Activated T-cell treated with anti-CD3 and anti-CD28 coated beads, Interleukin-2, amount 50 U/mL, for 72 hours (primary cell): ENCODE results near the gene CALML6. TPM values are rescaled to one million over a fixed set of nuclear protein-coding genes. Genes with fewer than 3 reads are reported as not detected.

Experiments used
- ATAC-seq, 2 donors: fragments of 150-1000 bp; cut with Tn5 transposase; replicated peaks in 1 of 2; 2 replicates each; pipeline ENCODE4 v1.10.0; 2021; ENCODE audit warnings: moderate library complexity in 2 of 2, mild to moderate bottlenecking in 1 of 2
- DNase-seq, 2 donors: peaks; one replicate each; pipeline ENCODE4 v3.0.0; 2021 to 2022; ENCODE audit warnings: mixed read lengths in 1 of 2
- H3K27ac Mint-ChIP-seq: one replicate; pipeline ENCODE4 v1.8.0; 2022; ENCODE audit warnings: mild to moderate bottlenecking, moderate library complexity, mixed read lengths
- H3K27me3 Mint-ChIP-seq: one replicate; pipeline ENCODE4 v1.8.0; 2022; ENCODE audit warnings: low read depth, mixed read lengths
- H3K36me3 Mint-ChIP-seq, 2 donors: one replicate each; pipeline ENCODE4 v1.8.0; 2022; ENCODE audit warnings: mixed read lengths in 2 of 2, mild to moderate bottlenecking in 1 of 2; ENCODE audit not compliant: insufficient read depth in 2 of 2
- H3K4me1 Mint-ChIP-seq: one replicate; pipeline ENCODE4 v1.8.0; 2022; ENCODE audit warnings: low read depth, mixed read lengths
- H3K4me3 Mint-ChIP-seq, 2 donors: one replicate each; pipeline ENCODE4 v1.8.0; 2022; ENCODE audit warnings: mild to moderate bottlenecking in 2 of 2, mixed read lengths in 2 of 2, moderate library complexity in 2 of 2
- H3K9me3 Mint-ChIP-seq, 2 donors: one replicate each; pipeline ENCODE4 v1.8.0; 2022; ENCODE audit warnings: mixed read lengths in 2 of 2
- total RNA-seq, 2 donors: library from RNA; stranded (reverse); gene quantifications; one replicate each; pipeline ENCODE4 v1.2.3, GENCODE V29; 2022

The CALML6 gene
- total RNA-seq, 2 donors from 2014 or later = 1.8 TPM

DNA sequence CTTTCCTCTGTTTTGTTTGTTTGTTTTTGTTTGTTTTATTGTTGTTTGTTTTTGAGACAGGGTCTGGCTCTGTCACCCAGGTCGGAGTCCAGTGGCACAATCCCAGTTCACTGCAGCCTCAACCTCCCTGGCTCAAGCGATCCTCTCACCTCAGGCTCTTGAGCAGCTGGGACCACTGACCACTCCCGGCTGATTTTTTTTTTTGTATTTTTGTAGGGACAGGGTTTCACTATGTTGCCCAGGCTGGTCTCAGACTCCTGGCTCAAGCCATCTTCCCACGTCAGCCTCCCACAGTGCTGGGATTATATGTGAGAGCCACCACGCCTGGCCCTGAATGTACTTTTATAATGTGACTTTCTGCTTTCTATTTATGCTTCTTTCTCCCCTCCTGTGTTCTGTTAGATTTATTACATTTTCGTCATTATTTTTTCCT is 5.0 kb upstream of the CALML6 start:
- H3K27ac Mint-ChIP-seq = no peak overlapping the region
- ATAC-seq = no peak

DNA sequence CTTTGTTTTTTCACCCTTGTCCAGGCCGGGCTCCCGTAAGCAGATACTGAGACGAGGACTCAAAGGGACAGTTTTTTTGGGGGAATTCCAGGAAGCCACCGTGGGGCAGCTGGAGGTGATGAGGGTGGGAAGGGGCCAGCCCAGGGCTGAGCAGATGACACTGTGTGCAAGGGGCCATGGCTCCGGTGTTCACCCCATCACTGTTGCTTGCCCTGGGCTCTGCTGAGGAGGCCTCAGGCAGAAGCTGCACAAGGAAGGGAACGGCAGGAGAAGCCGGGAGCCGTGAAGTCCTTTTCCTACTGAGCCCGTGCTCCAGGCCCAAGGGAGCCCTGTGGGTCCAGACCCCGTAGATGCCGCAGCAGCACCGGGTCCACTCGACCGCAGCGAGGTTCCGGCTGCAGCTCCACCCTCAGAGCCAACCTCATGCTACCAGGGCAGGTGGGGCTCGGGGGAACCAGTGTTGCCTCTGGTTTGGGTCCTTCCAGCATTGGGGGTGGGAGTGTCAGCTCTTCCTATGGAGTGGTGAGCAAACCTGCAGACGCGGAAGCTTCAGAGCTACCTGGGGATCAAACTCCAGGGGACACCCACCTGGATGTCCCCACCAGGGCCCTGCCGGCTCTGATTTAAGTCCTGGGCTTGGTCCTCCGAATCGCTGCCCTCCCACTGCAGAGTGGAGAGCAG is 4.3 kb upstream of the CALML6 start:
- H3K4me1 Mint-ChIP-seq = peaks cover 23% of the 10 kb centered on the region
- DNase-seq (no peak), ATAC-seq (no peak)
- H3K27ac Mint-ChIP-seq = no peak overlapping the region
- peak overlapping the region; percentile 87 to 91 for H3K4me3 Mint-ChIP-seq
- H3K9me3 Mint-ChIP-seq = no peaks in the 10 kb centered on the region
- H3K36me3 Mint-ChIP-seq = no peaks in the 10 kb centered on the region
- H3K27me3 Mint-ChIP-seq = no peaks in the 10 kb centered on the region

More for the DNA sequence above, 5.0 kb upstream of the CALML6 start:
- no peak for DNase-seq
- no peaks in the 10 kb centered on the region for H3K36me3 Mint-ChIP-seq
- H3K9me3 Mint-ChIP-seq = no peaks in the 10 kb centered on the region
- H3K27me3 Mint-ChIP-seq = no peaks in the 10 kb centered on the region
- peak overlapping the region; percentile 87 to 91 for H3K4me3 Mint-ChIP-seq
- peaks cover 23% of the 10 kb centered on the region for H3K4me1 Mint-ChIP-seq

DNA sequence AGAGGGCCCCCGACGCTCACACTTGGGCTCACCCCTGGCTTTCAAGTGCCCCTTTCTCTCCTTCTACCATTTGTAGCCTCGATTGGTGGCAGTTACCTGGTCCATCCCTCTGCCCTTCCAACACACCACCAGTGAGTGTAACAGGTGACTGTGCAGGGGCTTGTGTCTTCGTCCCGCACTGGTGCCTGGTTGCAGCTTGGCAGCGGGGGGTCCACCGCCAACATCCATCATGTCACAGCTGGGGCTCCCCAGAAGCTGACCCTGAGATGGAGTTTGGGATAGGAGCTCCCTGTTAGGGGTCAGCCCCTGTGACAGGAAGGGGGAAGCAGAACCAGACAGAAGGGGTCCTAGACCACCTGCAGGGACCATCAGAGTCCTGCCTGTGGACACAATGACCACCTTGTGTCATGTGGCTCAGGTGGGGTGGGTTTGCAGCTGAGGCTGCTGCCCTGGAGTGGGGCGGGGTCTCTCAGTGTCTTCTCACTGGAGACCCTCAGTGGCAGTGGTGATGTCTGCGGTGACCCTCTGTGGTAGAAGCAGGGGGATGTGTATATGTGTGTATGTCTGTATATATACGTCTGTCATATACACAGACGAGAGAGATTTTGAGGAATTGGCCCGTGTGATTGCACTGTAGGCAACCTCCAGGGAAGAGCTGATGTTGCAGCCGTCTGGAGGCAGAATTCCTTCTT is 3.6 kb upstream of the CALML6 start:
- peaks cover 16% of the 10 kb centered on the region for H3K4me1 Mint-ChIP-seq
- peak overlapping the region in 1 of 2 donors; percentile 12 for H3K4me3 Mint-ChIP-seq
- no peak for DNase-seq
- no peaks in the 10 kb centered on the region for H3K9me3 Mint-ChIP-seq
- no peak overlapping the region for H3K27ac Mint-ChIP-seq
- ATAC-seq = no peak
- H3K36me3 Mint-ChIP-seq = no peaks in the 10 kb centered on the region
- no peaks in the 10 kb centered on the region for H3K27me3 Mint-ChIP-seq

DNA sequence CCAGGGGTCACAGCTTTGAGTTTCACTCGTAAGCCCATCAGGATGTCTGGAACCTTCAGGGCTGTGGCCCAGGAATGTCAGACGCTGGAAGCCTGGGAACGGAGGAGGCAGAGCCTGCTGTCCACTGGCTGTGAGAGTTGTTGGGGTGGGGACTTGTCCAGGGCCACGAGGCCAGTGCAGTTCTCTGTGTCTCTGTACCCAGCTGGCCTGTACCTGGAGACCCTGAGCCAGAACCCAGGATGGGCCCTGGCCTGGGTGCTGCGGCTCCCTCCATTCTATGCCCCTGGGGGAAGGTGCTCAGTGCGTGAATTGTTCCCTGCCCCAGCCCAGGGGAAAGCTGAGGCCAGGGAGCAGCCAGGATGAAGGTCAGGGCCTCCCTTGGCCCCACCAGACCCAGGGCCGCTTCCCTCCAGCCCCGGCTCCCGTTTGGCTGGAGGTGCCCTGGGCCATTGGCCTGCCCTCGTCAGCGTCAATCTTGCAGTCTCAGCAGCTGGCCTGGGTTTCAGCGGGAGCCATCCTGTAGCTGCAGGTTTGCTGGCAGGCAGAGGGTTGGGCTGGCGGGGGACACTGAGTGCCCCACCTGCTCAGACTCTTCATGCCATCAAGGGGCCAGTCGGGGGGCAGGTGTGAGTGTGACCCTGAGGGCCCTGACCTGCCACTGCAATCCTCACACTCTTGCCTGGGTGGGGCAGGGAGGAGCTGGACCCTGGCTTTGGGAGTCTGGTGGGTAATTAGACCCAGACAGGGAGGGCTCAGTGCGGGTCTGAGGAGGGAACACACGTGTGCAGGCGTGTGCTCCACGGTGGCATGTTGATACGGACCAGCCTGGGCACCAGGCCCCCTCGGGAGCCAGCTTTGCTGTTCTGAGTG is 724 bp upstream of the CALML6 start:
- Mint-ChIP-seq H3K27me3 (no peaks in the 10 kb centered on the region), H3K9me3 (no peaks in the 10 kb centered on the region), H3K4me3 (no peak overlapping the region), H3K36me3 (no peaks in the 10 kb centered on the region), H3K4me1 (peaks cover 15% of the 10 kb centered on the region), H3K27ac (no peak overlapping the region)
- DNase-seq (no peak), ATAC-seq (no peak)

DNA sequence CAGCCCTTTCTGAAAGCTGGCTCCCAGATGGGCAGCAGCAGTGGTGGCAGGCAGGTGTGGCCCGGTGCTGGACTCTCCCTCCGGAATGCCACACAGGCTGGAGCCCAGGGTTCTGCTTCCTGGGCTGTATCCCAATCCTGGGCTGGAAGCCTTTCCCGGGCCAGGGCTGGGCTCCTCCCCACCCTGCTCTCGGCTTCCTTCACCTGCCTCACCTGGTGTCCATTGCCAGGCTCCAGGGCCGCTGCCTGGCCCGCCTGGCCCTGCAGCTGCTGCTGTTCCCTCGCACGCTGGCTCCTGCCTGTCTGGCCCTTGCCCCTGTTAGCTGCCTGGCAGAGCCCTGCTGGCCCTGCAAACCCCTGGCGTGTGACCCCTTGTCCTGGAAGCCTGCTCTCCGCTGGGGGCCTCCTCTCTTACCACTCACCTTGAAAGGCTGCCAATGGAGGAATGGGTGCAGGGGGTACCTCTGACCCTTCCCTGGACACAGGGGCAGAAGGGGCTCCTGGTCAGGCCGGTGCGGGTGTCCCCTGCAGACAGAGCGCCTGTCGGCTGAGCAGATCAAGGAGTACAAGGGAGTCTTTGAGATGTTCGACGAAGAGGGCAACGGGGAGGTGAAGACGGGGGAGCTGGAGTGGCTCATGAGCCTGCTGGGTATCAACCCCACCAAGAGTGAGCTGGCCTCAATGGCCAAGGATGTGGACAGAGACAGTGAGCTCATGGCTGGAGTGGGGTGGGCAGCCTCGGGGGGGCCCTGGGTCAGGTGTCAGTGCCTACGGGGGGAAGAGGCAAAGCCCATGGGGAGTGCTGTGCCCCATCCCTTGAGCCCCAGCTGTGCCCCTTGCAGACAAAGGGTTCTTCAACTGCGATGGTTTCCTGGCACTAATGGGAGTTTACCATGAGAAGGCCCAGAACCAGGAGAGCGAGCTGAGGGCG is 1.1 kb downstream of the CALML6 start:
- no peak for DNase-seq
- Mint-ChIP-seq H3K4me3 (no peak overlapping the region), H3K27ac (no peak overlapping the region), H3K36me3 (no peaks in the 10 kb centered on the region), H3K27me3 (no peaks in the 10 kb centered on the region), H3K9me3 (no peaks in the 10 kb centered on the region), H3K4me1 (peaks cover 5% of the 10 kb centered on the region)
- ATAC-seq = no peak

DNA sequence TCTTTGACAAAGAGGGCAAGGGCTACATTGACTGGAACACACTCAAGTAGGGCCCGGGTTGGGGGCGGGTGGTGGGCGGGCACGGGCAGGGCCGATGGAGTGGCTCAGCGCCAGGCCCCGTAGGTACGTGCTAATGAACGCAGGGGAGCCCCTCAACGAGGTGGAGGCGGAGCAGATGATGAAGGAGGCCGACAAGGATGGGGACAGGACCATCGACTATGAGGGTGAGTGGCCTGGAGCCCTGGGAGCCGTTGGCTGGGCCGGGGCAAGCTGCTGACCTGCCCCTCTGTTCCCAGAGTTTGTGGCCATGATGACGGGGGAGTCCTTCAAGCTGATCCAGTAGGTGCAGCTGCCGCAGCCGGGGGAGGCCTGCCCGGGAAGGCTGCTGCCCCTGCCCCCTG is 1.8 kb downstream of the CALML6 start:
- Mint-ChIP-seq H3K27ac (no peak overlapping the region), H3K9me3 (no peaks in the 10 kb centered on the region), H3K27me3 (no peaks in the 10 kb centered on the region), H3K4me3 (no peak overlapping the region), H3K4me1 (peaks cover 5% of the 10 kb centered on the region), H3K36me3 (no peaks in the 10 kb centered on the region)
- no peak for ATAC-seq
- no peak for DNase-seq

DNA sequence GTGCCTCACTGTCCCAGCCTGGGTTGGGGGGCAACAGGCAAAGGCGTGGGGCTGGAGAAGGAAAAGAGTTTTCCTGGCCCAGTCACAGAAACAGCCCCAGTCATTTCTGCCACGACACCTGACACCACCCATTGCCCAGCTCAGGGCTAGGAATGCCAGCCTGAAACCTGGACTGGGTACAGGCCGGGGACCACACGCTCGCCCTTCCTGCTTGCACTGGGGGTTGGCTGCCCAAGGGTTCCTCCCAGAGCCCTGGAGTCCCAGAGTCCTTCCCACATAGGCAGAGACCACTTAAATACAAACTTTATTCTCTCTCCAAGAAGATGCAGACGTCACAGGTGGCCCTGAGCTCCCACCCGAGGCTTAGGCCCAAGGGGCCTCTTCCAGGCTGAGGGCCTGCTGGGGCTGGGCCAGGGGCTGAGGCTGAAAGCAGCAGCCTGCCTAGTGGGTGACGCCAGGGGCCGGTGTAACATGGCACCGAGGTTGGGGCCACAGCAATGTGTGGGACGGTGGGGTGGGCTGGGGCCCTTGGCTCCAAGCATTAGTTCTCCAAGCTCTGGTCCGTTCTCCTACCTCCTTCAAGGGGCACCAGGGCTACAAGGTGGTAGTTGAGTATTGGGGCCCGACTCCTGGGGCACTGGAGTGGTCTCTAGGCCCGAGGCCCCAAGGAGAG is 2.4 kb downstream of the CALML6 start:
- DNase-seq (no peak), ATAC-seq (no peak)
- H3K4me1 Mint-ChIP-seq = peaks cover 5% of the 10 kb centered on the region
- H3K9me3 Mint-ChIP-seq = no peaks in the 10 kb centered on the region
- H3K27me3 Mint-ChIP-seq = no peaks in the 10 kb centered on the region
- H3K36me3 Mint-ChIP-seq = no peaks in the 10 kb centered on the region
- H3K4me3 Mint-ChIP-seq = peak overlapping the region; percentile 60 to 61
- no peak overlapping the region for H3K27ac Mint-ChIP-seq

DNA sequence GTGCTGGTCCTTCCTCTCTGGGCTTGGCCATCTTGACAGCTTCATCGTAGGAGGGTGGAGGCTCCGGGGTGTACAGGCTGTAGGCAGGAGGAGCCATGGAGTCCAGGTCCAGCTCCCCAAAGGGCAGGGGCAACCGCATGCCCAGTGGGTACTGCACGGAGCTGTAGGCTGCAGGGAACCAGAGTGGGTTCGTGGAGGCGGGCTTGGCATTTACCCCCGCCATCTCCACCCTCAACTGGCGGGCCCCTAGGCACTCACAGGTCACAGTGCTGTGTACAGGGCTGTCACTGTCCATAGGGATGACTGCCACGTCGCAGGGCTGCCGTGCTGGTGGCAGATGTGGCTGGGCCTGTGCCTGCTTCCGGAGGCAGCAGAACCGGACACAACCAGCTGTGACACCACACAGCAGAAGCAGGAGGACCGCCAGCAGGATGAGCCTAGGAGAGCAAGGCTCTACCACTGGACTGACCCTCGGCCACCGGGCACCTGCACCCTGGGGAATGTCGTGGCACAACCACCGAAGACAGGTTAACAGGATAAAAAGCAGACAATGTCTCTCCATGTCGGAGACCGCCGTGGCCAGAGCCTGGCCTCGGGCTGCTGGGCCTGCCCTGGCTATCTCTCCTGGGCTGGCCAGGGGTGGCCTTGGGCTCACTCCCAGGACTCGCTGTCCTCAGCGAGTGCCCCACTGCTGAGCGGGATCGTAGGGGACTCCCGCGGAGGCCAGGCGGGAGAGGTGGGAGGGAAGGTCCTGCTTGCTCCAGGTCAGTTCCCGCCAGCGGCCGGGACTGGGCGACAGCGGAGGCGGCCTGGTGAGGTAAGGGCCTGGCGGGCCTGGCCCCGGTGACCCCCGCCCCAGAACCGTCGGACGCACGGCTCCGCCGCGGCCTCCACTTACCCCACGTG is 3.2 kb downstream of the CALML6 start:
- H3K36me3 Mint-ChIP-seq = no peaks in the 10 kb centered on the region
- no peak overlapping the region for H3K27ac Mint-ChIP-seq
- H3K9me3 Mint-ChIP-seq = no peaks in the 10 kb centered on the region
- peak overlapping the region; percentile 60 to 69 for H3K4me3 Mint-ChIP-seq
- peaks cover 5% of the 10 kb centered on the region for H3K4me1 Mint-ChIP-seq
- H3K27me3 Mint-ChIP-seq = no peaks in the 10 kb centered on the region
- no peak for DNase-seq
- ATAC-seq = no peak

DNA sequence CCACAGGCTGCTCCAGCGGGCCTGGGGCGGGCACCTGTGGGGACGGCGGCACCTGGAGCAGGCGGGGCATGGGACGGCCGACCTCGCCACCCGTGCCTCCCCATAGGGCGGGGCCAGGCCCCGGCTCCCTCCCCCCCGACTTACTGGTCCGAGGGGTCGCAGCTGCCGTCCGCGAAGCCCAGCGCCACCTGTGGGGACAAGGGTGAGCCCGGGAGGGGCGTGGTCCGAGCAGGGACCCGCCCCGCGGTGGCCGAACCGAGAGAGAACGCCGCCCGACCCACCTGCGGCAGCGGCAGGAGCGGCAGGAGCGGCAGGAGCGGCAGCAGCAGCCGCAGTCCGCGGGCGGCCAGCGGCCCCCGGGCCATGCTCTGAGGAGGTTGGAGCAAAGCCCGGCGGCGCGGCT is 3.8 kb downstream of the CALML6 start, which contains the start of gene TMEM52:
TMEM52 (minus strand) TSS at position 379 of the 403 bp plus-strand sequence; CDS start at position 365, 14 bp downstream.
- Mint-ChIP-seq H3K4me1 (peaks cover 5% of the 10 kb centered on the region), H3K4me3 (peak within 1 kb of the TSS; percentile 60 to 69), H3K27ac (no peak within 1 kb of the TSS), H3K27me3 (no peaks in the 10 kb centered on the region), H3K36me3 (no peaks in the 10 kb centered on the region), H3K9me3 (no peaks in the 10 kb centered on the region)
- ATAC-seq (peak; percentile 49 to 52), DNase-seq (no peak)

DNA sequence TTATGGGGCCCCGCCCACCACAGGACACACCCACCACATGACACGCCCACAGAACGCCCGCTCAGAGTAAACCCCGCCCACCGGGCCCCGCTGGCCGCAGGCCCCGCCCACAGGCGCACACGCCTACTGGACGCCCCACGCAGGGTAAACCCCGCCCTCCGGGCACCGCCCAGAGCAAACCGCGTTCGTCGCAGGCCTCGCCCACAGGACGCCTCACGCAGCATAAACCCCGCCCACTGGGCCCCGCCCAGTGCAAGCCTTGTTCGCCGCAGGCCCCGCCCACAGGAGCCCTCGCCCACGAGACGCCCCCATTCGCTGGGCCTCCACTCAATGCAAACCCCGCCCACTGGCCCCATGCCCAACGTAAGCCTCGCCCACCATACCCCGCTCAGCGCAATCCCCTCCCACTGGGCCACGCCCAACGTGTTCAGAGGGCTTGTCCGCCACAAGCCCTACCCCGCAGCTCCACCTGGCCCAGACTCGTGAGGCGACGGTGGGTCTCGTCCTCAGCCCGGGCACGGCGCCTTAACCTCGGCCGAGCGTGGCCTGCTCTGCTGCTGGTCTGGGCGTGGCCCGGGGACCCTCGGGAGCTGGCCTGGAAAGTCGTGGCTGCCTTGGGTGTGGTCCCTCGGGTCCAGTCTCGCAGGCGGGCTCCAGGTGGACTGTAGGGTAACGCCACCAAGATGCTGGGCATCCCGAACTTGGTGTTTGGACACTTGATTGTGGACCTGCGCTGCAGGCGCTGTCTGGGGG is 4.4 kb downstream of the CALML6 start:
- Mint-ChIP-seq H3K9me3 (no peaks in the 10 kb centered on the region), H3K27me3 (no peaks in the 10 kb centered on the region), H3K27ac (no peak overlapping the region), H3K36me3 (no peaks in the 10 kb centered on the region), H3K4me1 (peaks cover 5% of the 10 kb centered on the region), H3K4me3 (peak overlapping the region; percentile 59 to 69)
- ATAC-seq (peak; percentile 88 to 89), DNase-seq (peak; percentile 100)
